KMS-11 (cell line): ENCODE results near the gene ARMC5.

Experiments
- H2AFZ ChIP-seq: fragments of 200-600 bp; sonication (generic); 2 replicates; pipeline ENCODE4 v1.6.1; 2016; ENCODE audit warnings: antibody characterized with exemption, mixed run types, low read depth
- H3K27ac ChIP-seq: fragments of 200-600 bp; sonication (generic); 2 replicates; pipeline ENCODE4 v1.6.1; 2016; ENCODE audit warnings: mild to moderate bottlenecking, mixed run types
- H3K27me3 ChIP-seq: fragments of 200-600 bp; sonication (generic); 2 replicates; pipeline ENCODE4 v1.6.1; 2017; ENCODE audit warnings: mild to moderate bottlenecking, low read depth, mixed run types, moderate library complexity; ENCODE audit not compliant: insufficient read depth
- H3K36me3 ChIP-seq: fragments of 200-600 bp; sonication (generic); 2 replicates; pipeline ENCODE4 v1.6.1; 2017; ENCODE audit warnings: mild to moderate bottlenecking, mixed run types; ENCODE audit not compliant: insufficient read depth
- H3K4me1 ChIP-seq: fragments of 200-600 bp; sonication (generic); 2 replicates; pipeline ENCODE4 v1.6.1; 2016; ENCODE audit warnings: mild to moderate bottlenecking, low read depth, mixed run types; ENCODE audit not compliant: poor library complexity, severe bottlenecking
- H3K4me2 ChIP-seq: fragments of 200-600 bp; sonication (generic); 2 replicates; pipeline ENCODE4 v1.7.0; 2016; ENCODE audit warnings: mild to moderate bottlenecking, mixed run types
- H3K4me3 ChIP-seq: fragments of 200-600 bp; sonication (generic); IDR thresholded peaks from 2 replicates; pipeline ENCODE4 v1.6.1; 2017; ENCODE audit warnings: low read depth, low read length, mixed read lengths; ENCODE audit not compliant: insufficient read depth
- H3K79me2 ChIP-seq: fragments of 200-600 bp; sonication (generic); 2 replicates; pipeline ENCODE4 v1.6.1; 2016; ENCODE audit warnings: low read depth, mixed run types; ENCODE audit not compliant: insufficient read depth
- H3K9ac ChIP-seq: fragments of 200-600 bp; sonication (generic); 2 replicates; pipeline ENCODE4 v1.6.1; 2016; ENCODE audit warnings: mild to moderate bottlenecking, mixed run types
- H4K20me1 ChIP-seq: fragments of 200-600 bp; sonication (generic); 2 replicates; pipeline ENCODE4 v1.6.1; 2016; ENCODE audit warnings: mild to moderate bottlenecking, mixed run types; ENCODE audit not compliant: insufficient read depth
- TF ChIP-seq, protein P1 (sequence below): fragments of 200-600 bp; sonication (generic); conservative IDR thresholded peaks from 2 replicates; pipeline ENCODE4 v1.6.1; 2017; ENCODE audit warnings: low read depth, mild to moderate bottlenecking, antibody characterized with exemption, low read length, moderate library complexity, mixed read lengths

The ARMC5 gene

GRCh38 chr16:31465788-31466370, 6.6 kb downstream of the ARMC5 start:
- H3K27ac ChIP-seq: no peak overlapping the region
- H3K4me3 ChIP-seq: no peak overlapping the region
- no peaks in the 10 kb centered on the region for H4K20me1 ChIP-seq
- peaks cover 1% of the 10 kb centered on the region; the same call in 1 of the 2 replicates for H3K79me2 ChIP-seq
- H3K36me3 ChIP-seq: no peaks in the 10 kb centered on the region
- no peak overlapping the region for H3K4me2 ChIP-seq
- H2AFZ ChIP-seq: no peak overlapping the region
- no peak overlapping the region for H3K9ac ChIP-seq
- H3K4me1 ChIP-seq: peaks cover 2% of the 10 kb centered on the region
- H3K27me3 ChIP-seq: no peaks in the 10 kb centered on the region
- TF ChIP-seq, protein P1, sequence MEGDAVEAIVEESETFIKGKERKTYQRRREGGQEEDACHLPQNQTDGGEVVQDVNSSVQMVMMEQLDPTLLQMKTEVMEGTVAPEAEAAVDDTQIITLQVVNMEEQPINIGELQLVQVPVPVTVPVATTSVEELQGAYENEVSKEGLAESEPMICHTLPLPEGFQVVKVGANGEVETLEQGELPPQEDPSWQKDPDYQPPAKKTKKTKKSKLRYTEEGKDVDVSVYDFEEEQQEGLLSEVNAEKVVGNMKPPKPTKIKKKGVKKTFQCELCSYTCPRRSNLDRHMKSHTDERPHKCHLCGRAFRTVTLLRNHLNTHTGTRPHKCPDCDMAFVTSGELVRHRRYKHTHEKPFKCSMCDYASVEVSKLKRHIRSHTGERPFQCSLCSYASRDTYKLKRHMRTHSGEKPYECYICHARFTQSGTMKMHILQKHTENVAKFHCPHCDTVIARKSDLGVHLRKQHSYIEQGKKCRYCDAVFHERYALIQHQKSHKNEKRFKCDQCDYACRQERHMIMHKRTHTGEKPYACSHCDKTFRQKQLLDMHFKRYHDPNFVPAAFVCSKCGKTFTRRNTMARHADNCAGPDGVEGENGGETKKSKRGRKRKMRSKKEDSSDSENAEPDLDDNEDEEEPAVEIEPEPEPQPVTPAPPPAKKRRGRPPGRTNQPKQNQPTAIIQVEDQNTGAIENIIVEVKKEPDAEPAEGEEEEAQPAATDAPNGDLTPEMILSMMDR: no peak

- H4K20me1 ChIP-seq: no peaks in the 10 kb centered on the region
- H2AFZ ChIP-seq: no peak overlapping the region
- H3K4me3 ChIP-seq: no peak overlapping the region
- H3K27me3 ChIP-seq: no peaks in the 10 kb centered on the region
- H3K36me3 ChIP-seq: no peaks in the 10 kb centered on the region
- no peak overlapping the region for H3K4me2 ChIP-seq
- TF ChIP-seq, protein P1: no peak
- H3K4me1 ChIP-seq: no peaks in the 10 kb centered on the region
- H3K27ac ChIP-seq: no peak overlapping the region
- no peaks in the 10 kb centered on the region for H3K79me2 ChIP-seq
- H3K9ac ChIP-seq: no peak overlapping the region
These were observed 7.1 kb downstream of the ARMC5 start for GRCh38 chr16:31466381-31466841.

DNA sequence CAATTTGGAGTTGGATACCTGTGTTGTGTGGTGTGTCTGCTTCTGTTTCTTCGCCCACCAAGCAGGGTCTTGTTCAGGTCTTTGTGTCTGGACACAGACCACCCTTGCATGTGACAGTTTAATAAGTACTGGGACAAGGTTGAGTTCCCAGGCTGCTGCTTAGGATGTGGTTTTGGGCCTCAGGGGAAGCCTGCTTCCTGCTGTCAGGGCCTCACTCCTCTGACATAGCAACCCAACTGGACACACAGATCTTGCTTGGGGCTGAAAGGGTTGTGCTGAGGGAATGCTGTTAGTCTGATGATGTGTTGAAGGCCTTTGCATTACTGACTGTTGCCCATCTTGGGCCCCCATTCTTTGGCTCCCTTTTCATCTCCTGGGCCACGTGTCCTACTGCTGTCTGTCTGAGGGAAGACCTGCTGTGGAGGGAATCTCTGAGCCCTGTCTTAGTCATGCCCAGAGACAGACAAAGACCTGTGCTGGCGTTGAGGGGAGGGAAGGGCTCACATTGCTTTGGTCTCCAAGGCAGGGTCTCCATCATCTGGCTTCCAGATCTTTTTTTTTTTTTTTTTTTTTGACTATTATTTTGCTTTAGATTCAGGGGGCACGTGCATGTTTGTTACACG, 8.0 kb downstream of the ARMC5 start:
- Histone ChIP-seq H4K20me1 (no peaks in the 10 kb centered on the region), H3K27ac (no peak overlapping the region), H3K4me1 (no peaks in the 10 kb centered on the region), H3K36me3 (no peaks in the 10 kb centered on the region), H3K4me3 (no peak overlapping the region), H3K27me3 (no peaks in the 10 kb centered on the region), H2AFZ (no peak overlapping the region), H3K9ac (no peak overlapping the region), H3K79me2 (no peaks in the 10 kb centered on the region), H3K4me2 (no peak overlapping the region)
- TF ChIP-seq, protein P1: no peak

DNA sequence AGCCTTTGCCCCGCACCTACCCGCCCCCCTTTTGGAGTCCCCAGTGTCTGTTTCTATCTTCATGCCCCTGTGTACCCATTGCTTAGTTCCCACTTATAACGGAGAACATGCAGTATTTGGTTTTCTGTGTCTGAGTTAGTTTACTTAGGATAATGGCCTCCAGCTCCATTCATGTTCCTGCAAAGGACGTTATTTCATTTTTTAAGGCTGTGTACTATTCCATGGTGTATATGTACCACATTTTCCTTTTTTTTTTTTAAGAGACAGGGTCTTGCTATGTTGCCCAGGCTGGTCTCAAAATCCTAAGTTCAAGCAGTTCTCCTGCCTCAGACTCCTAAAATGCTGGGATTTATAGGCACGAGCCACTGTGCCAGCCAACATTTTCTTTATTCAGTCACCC, 8.6 kb downstream of the ARMC5 start:
- Histone ChIP-seq H2AFZ (no peak overlapping the region), H3K9ac (no peak overlapping the region), H3K4me1 (no peaks in the 10 kb centered on the region), H3K79me2 (no peaks in the 10 kb centered on the region), H3K4me3 (no peak overlapping the region), H3K27me3 (no peaks in the 10 kb centered on the region), H3K27ac (no peak overlapping the region), H3K4me2 (no peak overlapping the region), H4K20me1 (no peaks in the 10 kb centered on the region), H3K36me3 (no peaks in the 10 kb centered on the region)
- TF ChIP-seq, protein P1: no peak
